K562 (cell line): Measurements from ENCODE around the gene PIP4K2C. TPM values are rescaled to one million over a fixed set of nuclear protein-coding genes. Genes with fewer than 3 reads are reported as not detected.

Experiments used
- ATAC-seq: fragments of 200-7000 bp; cut with Tn5 transposase; 3 replicates; pipeline ENCODE4 v1.9.1; 2020; ENCODE audit warnings: moderate library complexity
- BruUV-seq: library from RNA; stranded (reverse); fragments of 400-500 nt; replicated peaks from 2 replicates; lab custom pipeline; 2021; lab: Mats Ljungman, UMichigan
- CTCF ChIA-PET: fragments of 300-600 bp; formaldehyde crosslinking; extraction: SDS; loops from one replicate; lab custom pipeline; 2021; ENCODE audit warnings: low intra/inter-chr PET ratio; lab: Yijun Ruan, JAX
- POLR2A ChIA-PET: fragments of 300-600, 350-650 bp; sonication (Branson Sonifier 250); formaldehyde crosslinking; extraction: SDS; loops from one replicate; lab custom pipeline; 2021; ENCODE audit warnings: antibody characterized with exemption, inconsistent platforms; lab: Yijun Ruan, JAX
- DNase-seq, 4 experiments: peaks; one replicate each; pipeline versions ENCODE4 v3.0.0 to v3.0.0-alpha.2; 2011 to 2018; ENCODE audit warnings: low spot score in 3 of 4, mixed read lengths in 3 of 4; ENCODE audit errors: extremely low read depth in 1 of 4
- FAIRE-seq: peaks from 2 replicates; lab custom pipeline; 2011; peaks lifted over from hg19 to GRCh38; lab: Jason Lieb, UNC
- H2AFZ ChIP-seq: 2 replicates; pipeline ENCODE4 v1.6.0; 2011; ENCODE audit warnings: low read depth, low read length, control low read depth, inconsistent platforms
- H3K27ac ChIP-seq: fragments of 200-600 bp; 3 replicates; pipeline ENCODE4 v1.8.0; 2011; ENCODE audit warnings: low read depth, mild to moderate bottlenecking, control low read depth, inconsistent platforms, low read length, moderate library complexity, mixed read lengths; ENCODE audit errors: extremely low read depth
- H3K27me3 ChIP-seq, 2 experiments: fragments of 300-600 bp in 1 of 2; 2 replicates in 1 of 2; 3 replicates in 1 of 2; pipeline versions ENCODE4 v1.6.0 to v1.8.0; 2011; ENCODE audit warnings: inconsistent platforms in 2 of 2, low read length in 2 of 2, mild to moderate bottlenecking in 1 of 2, mixed read lengths in 1 of 2, moderate library complexity in 1 of 2; ENCODE audit not compliant: control insufficient read depth in 2 of 2, insufficient read depth in 2 of 2
- H3K36me3 ChIP-seq: fragments of 300-600 bp; 3 replicates; pipeline ENCODE4 v1.8.0; 2011; ENCODE audit warnings: mild to moderate bottlenecking, low read length, inconsistent platforms; ENCODE audit not compliant: control insufficient read depth, insufficient read depth
- H3K4me1 ChIP-seq, 2 experiments: fragments of 200-600 bp in 1 of 2; replicated peaks in 1 of 2; 2 replicates in 1 of 2; 3 replicates in 1 of 2; pipeline versions ENCODE4 v1.5.1 to v1.8.0; 2011; ENCODE audit warnings: inconsistent platforms in 2 of 2, low read length in 2 of 2, mild to moderate bottlenecking in 1 of 2, mixed read lengths in 1 of 2, moderate library complexity in 1 of 2; ENCODE audit not compliant: control insufficient read depth in 2 of 2, insufficient read depth in 2 of 2
- H3K4me2 ChIP-seq: 2 replicates; pipeline ENCODE4 v1.6.1; 2011; ENCODE audit warnings: low read length, control low read depth, inconsistent platforms, mixed read lengths; ENCODE audit not compliant: insufficient read depth
- H3K4me3 ChIP-seq: fragments of 200-600 bp; sonication (generic), shearing (Covaris generic); 2 replicates; pipeline ENCODE4 v1.5.1; 2016; ENCODE audit warnings: control low read depth, inconsistent platforms
- H3K79me2 ChIP-seq: fragments of 200-600 bp; 3 replicates; pipeline ENCODE4 v1.8.0; 2011; ENCODE audit warnings: low read length, inconsistent platforms; ENCODE audit not compliant: control insufficient read depth, insufficient read depth
- H3K9ac ChIP-seq, 2 experiments: 2 replicates each; pipeline versions ENCODE4 v1.6.0 to v1.6.1; 2011; ENCODE audit warnings: low read depth in 2 of 2, low read length in 2 of 2, control low read depth in 1 of 2, inconsistent platforms in 1 of 2, mild to moderate bottlenecking in 1 of 2, mixed read lengths in 1 of 2; ENCODE audit not compliant: insufficient read depth in 1 of 2
- H3K9me1 ChIP-seq: one replicate; pipeline ENCODE4 v1.6.0; 2011; ENCODE audit warnings: inconsistent platforms, mild to moderate bottlenecking, low read length, moderate library complexity; ENCODE audit not compliant: control insufficient read depth, insufficient read depth
- H3K9me3 ChIP-seq: replicated peaks from 2 replicates; pipeline ENCODE4 v1.5.1; 2011; ENCODE audit warnings: low read depth, low read length, inconsistent platforms; ENCODE audit not compliant: control insufficient read depth, insufficient read depth
- H4K20me1 ChIP-seq: replicated peaks from 2 replicates; pipeline ENCODE4 v1.6.1; 2011; ENCODE audit warnings: low read length, inconsistent platforms, mixed read lengths; ENCODE audit not compliant: control insufficient read depth, insufficient read depth
- ARID1B ChIP-seq: fragments of 450-650 bp; IDR thresholded peaks from 2 replicates; pipeline ENCODE4 v1.6.1; 2016; ENCODE audit warnings: antibody characterized with exemption, mild to moderate bottlenecking, inconsistent platforms
- BCLAF1 ChIP-seq, 2 experiments: fragments of 450-650 bp in 1 of 2; IDR thresholded peaks; 2 replicates each; pipeline ENCODE4 v1.6.1; 2011 to 2017; ENCODE audit warnings: low read depth in 2 of 2, antibody characterized with exemption in 1 of 2, borderline replicate concordance in 1 of 2, low read length in 1 of 2, mild to moderate bottlenecking in 1 of 2, mixed read lengths in 1 of 2; ENCODE audit not compliant: control insufficient read depth in 1 of 2
- BRF2 ChIP-seq: IDR thresholded peaks from 3 replicates; pipeline ENCODE4 v1.6.1; 2011; ENCODE audit warnings: borderline replicate concordance, mild to moderate bottlenecking; ENCODE audit not compliant: insufficient read length, insufficient read depth
- CHCHD3 ChIP-seq: fragments of 250-450 bp; sonication (Bioruptor Pico); IDR thresholded peaks from 2 replicates; pipeline ENCODE4 v2.1.2; 2022; ENCODE audit warnings: mild to moderate bottlenecking
- CTCF ChIP-seq, 3 experiments: IDR thresholded peaks in 2 of 3; conservative IDR thresholded peaks in 1 of 3; 2 replicates each; pipeline ENCODE4 v1.5.1; 2011 to 2012; ENCODE audit warnings: low read length in 3 of 3, mild to moderate bottlenecking in 3 of 3, control low read depth in 2 of 3, improper control_type of control experiment in 1 of 3, inconsistent platforms in 1 of 3, low read depth in 1 of 3, mixed read lengths in 1 of 3, moderate library complexity in 1 of 3; ENCODE audit not compliant: insufficient read depth in 2 of 3
- FIP1L1 ChIP-seq: fragments of 200-400 bp; formaldehyde crosslinking; IDR thresholded peaks from 2 replicates; pipeline ENCODE4 v1.6.1; 2018; ENCODE audit warnings: mild to moderate bottlenecking, low read depth, low read length; ENCODE audit not compliant: poor library complexity, severe bottlenecking
- HEY1 ChIP-seq: fragments of 250-450 bp; sonication (Bioruptor Pico); IDR thresholded peaks from 2 replicates; pipeline ENCODE4 v1.5.0; 2020; ENCODE audit warnings: mild to moderate bottlenecking, moderate library complexity, borderline replicate concordance
- JUNB ChIP-seq: fragments of 450-650 bp; formaldehyde crosslinking; conservative IDR thresholded peaks from 2 replicates; pipeline ENCODE4 v1.4.0; 2020; ENCODE audit warnings: mild to moderate bottlenecking
- NFE2 ChIP-seq: IDR thresholded peaks from 2 replicates; pipeline ENCODE4 v1.6.1; 2014; ENCODE audit warnings: antibody characterized with exemption, low read depth
- NFYB ChIP-seq: IDR thresholded peaks from 2 replicates; pipeline ENCODE4 v1.6.1; 2011; ENCODE audit warnings: mild to moderate bottlenecking, moderate library complexity; ENCODE audit not compliant: insufficient read length; ENCODE audit errors: extremely low read depth
- NUFIP1 ChIP-seq: fragments of 450-650 bp; IDR thresholded peaks from 2 replicates; pipeline ENCODE4 v1.6.1; 2018; ENCODE audit not compliant: partially characterized antibody
- POLR3G ChIP-seq: IDR thresholded peaks from 2 replicates; pipeline ENCODE4 v1.6.1; 2011; ENCODE audit not compliant: insufficient read length, insufficient replicate concordance; ENCODE audit errors: extremely low read depth
- THRAP3 ChIP-seq: fragments of 450-650 bp; IDR thresholded peaks from 2 replicates; pipeline ENCODE4 v1.6.1; 2016; ENCODE audit warnings: mild to moderate bottlenecking, inconsistent platforms, borderline replicate concordance
- WGBS: fragments of 100-300 bp; shearing (Covaris generic); methylation state at CpG from one replicate; pipeline ENCODE4 v1.1.6; 2016; ENCODE audit warnings: low coverage, mixed read lengths; ENCODE audit not compliant: insufficient coverage; ENCODE audit errors: missing lambda C conversion rate; 5-methylcytosine and 5-hydroxymethylcytosine counted together
- in situ Hi-C: fragments of 300-500 bp; cut with MboI; formaldehyde crosslinking; loops from 4 replicates; pipeline ENCODE4 v1.15.0; 2018; ENCODE audit warnings: inconsistent platforms, mixed read lengths
- intact Hi-C: fragments of 100-400 bp; cut with micrococcal nuclease; formaldehyde crosslinking; loops from 2 replicates; pipeline ENCODE4 v1.14.2; 2022
- polyA plus RNA-seq, 8 experiments: library from polyadenylated mRNA; depleted of rRNA in 4 of 8; stranded (reverse) in 5 of 8; unstranded in 3 of 8; fragments of >200 nt; fragmentation: Nextera tagmentation in 2 of 8; fragmentation: Illumina TruSeq in 1 of 8; extraction: Ambion mirVana in 2 of 8; extraction: Trizol in 1 of 8; gene quantifications; 2 replicates each; pipeline versions ENCODE4 v1.2.1 to v1.2.3, GENCODE V29; 2011 to 2014; ENCODE audit warnings: inconsistent platforms in 1 of 8, missing spikeins in 1 of 8
- total RNA-seq, 7 experiments: library from RNA; depleted of rRNA in 6 of 7; stranded (reverse); fragments of >200 nt in 6 of 7; fragmentation: Illumina TruSeq in 2 of 7; extraction: Trizol in 2 of 7; gene quantifications; 2 replicates each; pipeline versions ENCODE4 v1.2.1 to v1.2.3, GENCODE V29; 2011 to 2021; ENCODE audit warnings: low replicate concordance in 1 of 7

PIP4K2C gene
- total and polyA plus RNA-seq, 9 of the 15 experiments (the other 6 are each of a cell fraction or from before 2014, with no cell fraction given): 9.0 to 41.4 (median 18.3) TPM

- TF ChIP-seq BCLAF1 (IDR thresholded peaks at IDR 0.05; ENCODE audit: borderline replicate concordance in 1 of 2, control insufficient read depth in 1 of 2, low read depth in 2 of 2, low read length in 1 of 2) (no peak), POLR3G (no peak)
Observed at GRCh38 chr12:57576613-57577160, 14.3 kb upstream of the PIP4K2C start (continued).

GRCh38 chr12:57577981-57578758 lies 12.8 kb upstream of the PIP4K2C start:
- no peak overlapping the region; the same call in 2 of the 3 replicates for H3K27ac ChIP-seq
- no peaks in the 10 kb centered on the region for H3K9me3 ChIP-seq
- no peak overlapping the region for H3K4me3 ChIP-seq
- no peaks in the 10 kb centered on the region; a peak in 1 of 5 replicates for H3K4me1 ChIP-seq
- intact Hi-C loops: no loop called here
- no peak for DNase-seq
- 86% methylated on average over 12 of the region's 12 CpGs for WGBS
- no peak for ATAC-seq
- H3K4me2 ChIP-seq: no peak overlapping the region
- no peak for FAIRE-seq
- H4K20me1 ChIP-seq: no peaks in the 10 kb centered on the region
- H3K36me3 ChIP-seq: peaks cover 84% of the 10 kb centered on the region
- no peak overlapping the region for H2AFZ ChIP-seq
- no peaks in the 10 kb centered on the region for H3K27me3 ChIP-seq
- POLR2A ChIA-PET: no interaction called here
- in situ Hi-C loops: no loop called here
- H3K9me1 ChIP-seq: peaks cover 7% of the 10 kb centered on the region
- H3K79me2 ChIP-seq: no peaks in the 10 kb centered on the region
- CTCF ChIA-PET: no interaction called here
- BruUV-seq: no TSS peak
- H3K9ac ChIP-seq: no peak overlapping the region
- TF ChIP-seq NUFIP1 (no peak), CTCF (IDR thresholded peaks at IDR 0.05 in 2 of 3, conservative IDR thresholded peaks at IDR 0.05 in 1 of 3; ENCODE audit: insufficient read depth in 2 of 3, low read depth in 1 of 3, low read length in 3 of 3) (no peak), HEY1 (CRISPR knock-in tag) (no peak), CHCHD3 (CRISPR knock-in tag) (no peak), JUNB (no peak), FIP1L1 (no peak), ARID1B (no peak), BRF2 (no peak), NFYB (no peak), THRAP3 (no peak), NFE2 (no peak)
